Cardiac muscle cell (in vitro differentiated cells and primary cell): Measurements from ENCODE around the gene FMO5. TPM values are rescaled to one million over a fixed set of nuclear protein-coding genes. Genes with fewer than 3 reads are reported as not detected.

Experiments used
- DNase-seq, 2 donors: peaks; one replicate each; pipeline versions ENCODE4 v3.0.0 to v3.0.0-alpha.2; 2010 to 2017; ENCODE audit warnings: low read depth in 1 of 2, low spot score in 1 of 2
- H3K27ac ChIP-seq: fragments of 200-600 bp; sonication (generic); 2 replicates; pipeline ENCODE4 v1.5.1; 2016
- H3K27me3 ChIP-seq: fragments of 200-600 bp; sonication (generic); 2 replicates; pipeline ENCODE4 v1.6.0; 2016; ENCODE audit warnings: control low read depth
- H3K36me3 ChIP-seq: fragments of 200-600 bp; sonication (generic); 2 replicates; pipeline ENCODE4 v1.5.1; 2016; ENCODE audit warnings: control low read depth
- H3K4me1 ChIP-seq: fragments of 200-600 bp; sonication (generic); 2 replicates; pipeline ENCODE4 v1.8.1; 2017; ENCODE audit warnings: low read depth, mild to moderate bottlenecking, mixed run types
- H3K4me3 ChIP-seq: fragments of 200-600 bp; sonication (generic); 2 replicates; pipeline ENCODE4 v1.5.1; 2016; ENCODE audit warnings: mild to moderate bottlenecking
- H3K9me3 ChIP-seq: fragments of 200-600 bp; sonication (generic); 2 replicates; pipeline ENCODE4 v1.5.1; 2017; ENCODE audit warnings: low read depth, mild to moderate bottlenecking, control low read depth
- polyA plus RNA-seq: library from polyadenylated mRNA; unstranded; fragments of >200 nt; fragmentation: Nextera tagmentation; extraction: Ambion mirVana; gene quantifications from 2 replicates; pipeline ENCODE4 v1.2.1, GENCODE V29; 2016
- total RNA-seq: library from RNA; depleted of rRNA; stranded (reverse); fragments of >200 nt; gene quantifications from 2 replicates; pipeline ENCODE4 v1.2.3, GENCODE V29; 2016
- TF ChIP-seq, protein P1 (sequence below): IDR thresholded peaks from 2 replicates; pipeline ENCODE4 v1.5.1; 2012; ENCODE audit warnings: low read depth, mild to moderate bottlenecking, low read length

The FMO5 gene
- total and polyA plus RNA-seq, 2 experiments from 2014 or later: 0.75 to 1.8 TPM

GRCh38 chr1:147151244-147151643 lies 73.9 kb downstream of the FMO5 start:
- no peak overlapping the region for H3K27ac ChIP-seq
- TF ChIP-seq, protein P1, sequence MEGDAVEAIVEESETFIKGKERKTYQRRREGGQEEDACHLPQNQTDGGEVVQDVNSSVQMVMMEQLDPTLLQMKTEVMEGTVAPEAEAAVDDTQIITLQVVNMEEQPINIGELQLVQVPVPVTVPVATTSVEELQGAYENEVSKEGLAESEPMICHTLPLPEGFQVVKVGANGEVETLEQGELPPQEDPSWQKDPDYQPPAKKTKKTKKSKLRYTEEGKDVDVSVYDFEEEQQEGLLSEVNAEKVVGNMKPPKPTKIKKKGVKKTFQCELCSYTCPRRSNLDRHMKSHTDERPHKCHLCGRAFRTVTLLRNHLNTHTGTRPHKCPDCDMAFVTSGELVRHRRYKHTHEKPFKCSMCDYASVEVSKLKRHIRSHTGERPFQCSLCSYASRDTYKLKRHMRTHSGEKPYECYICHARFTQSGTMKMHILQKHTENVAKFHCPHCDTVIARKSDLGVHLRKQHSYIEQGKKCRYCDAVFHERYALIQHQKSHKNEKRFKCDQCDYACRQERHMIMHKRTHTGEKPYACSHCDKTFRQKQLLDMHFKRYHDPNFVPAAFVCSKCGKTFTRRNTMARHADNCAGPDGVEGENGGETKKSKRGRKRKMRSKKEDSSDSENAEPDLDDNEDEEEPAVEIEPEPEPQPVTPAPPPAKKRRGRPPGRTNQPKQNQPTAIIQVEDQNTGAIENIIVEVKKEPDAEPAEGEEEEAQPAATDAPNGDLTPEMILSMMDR: no peak
- no peaks in the 10 kb centered on the region for H3K4me1 ChIP-seq
- H3K36me3 ChIP-seq: no peaks in the 10 kb centered on the region
- no peaks in the 10 kb centered on the region for H3K27me3 ChIP-seq
- H3K4me3 ChIP-seq: no peak overlapping the region
- H3K9me3 ChIP-seq: no peaks in the 10 kb centered on the region
- DNase-seq: no peak

DNA sequence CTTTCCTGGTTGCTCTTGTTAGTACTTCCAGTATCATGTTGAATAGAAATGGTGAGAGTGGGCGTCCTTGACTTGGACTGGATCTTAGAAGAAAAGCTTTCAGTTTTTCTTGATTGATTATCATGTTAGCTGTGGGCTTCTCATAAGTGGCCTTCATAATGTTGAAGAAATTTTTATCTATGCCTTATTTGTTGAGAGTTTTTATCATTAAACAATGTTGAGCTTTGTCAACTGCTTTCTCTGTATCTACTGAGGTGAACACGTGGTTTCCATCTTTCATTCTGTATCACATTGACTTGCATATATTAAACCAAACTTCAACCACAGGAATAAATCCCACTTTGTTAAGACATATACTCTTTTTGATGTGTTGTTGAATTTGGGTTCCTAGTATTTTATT lies 82.3 kb downstream of the FMO5 start:
- H3K36me3 ChIP-seq: no peaks in the 10 kb centered on the region
- TF ChIP-seq, protein P1: no peak
- no peaks in the 10 kb centered on the region for H3K9me3 ChIP-seq
- H3K4me3 ChIP-seq: no peak overlapping the region
- no peaks in the 10 kb centered on the region for H3K27me3 ChIP-seq
- no peaks in the 10 kb centered on the region for H3K4me1 ChIP-seq
- no peak for DNase-seq
- H3K27ac ChIP-seq: no peak overlapping the region

Other genes starting within 250 kb of the FMO5 start
- 28.2 and 29.3 TPM in 2 replicates for gene PRKAB2, start 52.9 kb downstream of the FMO5 start, total RNA-seq
- 24.7 and 26.5 TPM in 2 replicates for gene PRKAB2, start 52.9 kb downstream of the FMO5 start, polyA plus RNA-seq
- 21.0 and 22.4 TPM in 2 replicates for gene CHD1L, start 17.3 kb upstream of the FMO5 start, total RNA-seq
- gene CHD1L, start 17.3 kb upstream of the FMO5 start, polyA plus RNA-seq: 30.1 and 34.6 TPM in 2 replicates